Panc1 (cell line): ENCODE data around the gene TCHP.

Source experiments
- POLR2AphosphoS5 ChIP-seq: IDR thresholded peaks from 2 replicates; pipeline ENCODE4 v1.6.1; 2012; ENCODE audit warnings: mild to moderate bottlenecking, low read depth, low read length, moderate library complexity
- SIN3A ChIP-seq: IDR thresholded peaks from 2 replicates; pipeline ENCODE4 v1.6.1; 2012; ENCODE audit warnings: low read depth, mild to moderate bottlenecking, low read length, moderate library complexity, borderline replicate concordance; ENCODE audit not compliant: insufficient read depth
- TCF7L2 ChIP-seq: IDR thresholded peaks from 2 replicates; pipeline ENCODE4 v1.6.1; 2011; ENCODE audit warnings: mild to moderate bottlenecking, low read depth, low read length, inconsistent platforms
- TF ChIP-seq, protein P1 (sequence below), 2 experiments: IDR thresholded peaks; 2 replicates each; pipeline ENCODE4 v1.6.1; 2011 to 2012; ENCODE audit warnings: low read depth in 2 of 2, control low read depth in 1 of 2, low read length in 1 of 2, mild to moderate bottlenecking in 1 of 2, moderate library complexity in 1 of 2; ENCODE audit not compliant: insufficient read depth in 1 of 2
- TF ChIP-seq, protein P2 (sequence below): fragments of 450-650 bp; IDR thresholded peaks from 2 replicates; pipeline ENCODE4 v1.5.1; 2017; ENCODE audit warnings: mild to moderate bottlenecking

GRCh38 chr12:109940339-109940923 lies 40.4 kb downstream of the TCHP start:
- TF ChIP-seq, protein P1, sequence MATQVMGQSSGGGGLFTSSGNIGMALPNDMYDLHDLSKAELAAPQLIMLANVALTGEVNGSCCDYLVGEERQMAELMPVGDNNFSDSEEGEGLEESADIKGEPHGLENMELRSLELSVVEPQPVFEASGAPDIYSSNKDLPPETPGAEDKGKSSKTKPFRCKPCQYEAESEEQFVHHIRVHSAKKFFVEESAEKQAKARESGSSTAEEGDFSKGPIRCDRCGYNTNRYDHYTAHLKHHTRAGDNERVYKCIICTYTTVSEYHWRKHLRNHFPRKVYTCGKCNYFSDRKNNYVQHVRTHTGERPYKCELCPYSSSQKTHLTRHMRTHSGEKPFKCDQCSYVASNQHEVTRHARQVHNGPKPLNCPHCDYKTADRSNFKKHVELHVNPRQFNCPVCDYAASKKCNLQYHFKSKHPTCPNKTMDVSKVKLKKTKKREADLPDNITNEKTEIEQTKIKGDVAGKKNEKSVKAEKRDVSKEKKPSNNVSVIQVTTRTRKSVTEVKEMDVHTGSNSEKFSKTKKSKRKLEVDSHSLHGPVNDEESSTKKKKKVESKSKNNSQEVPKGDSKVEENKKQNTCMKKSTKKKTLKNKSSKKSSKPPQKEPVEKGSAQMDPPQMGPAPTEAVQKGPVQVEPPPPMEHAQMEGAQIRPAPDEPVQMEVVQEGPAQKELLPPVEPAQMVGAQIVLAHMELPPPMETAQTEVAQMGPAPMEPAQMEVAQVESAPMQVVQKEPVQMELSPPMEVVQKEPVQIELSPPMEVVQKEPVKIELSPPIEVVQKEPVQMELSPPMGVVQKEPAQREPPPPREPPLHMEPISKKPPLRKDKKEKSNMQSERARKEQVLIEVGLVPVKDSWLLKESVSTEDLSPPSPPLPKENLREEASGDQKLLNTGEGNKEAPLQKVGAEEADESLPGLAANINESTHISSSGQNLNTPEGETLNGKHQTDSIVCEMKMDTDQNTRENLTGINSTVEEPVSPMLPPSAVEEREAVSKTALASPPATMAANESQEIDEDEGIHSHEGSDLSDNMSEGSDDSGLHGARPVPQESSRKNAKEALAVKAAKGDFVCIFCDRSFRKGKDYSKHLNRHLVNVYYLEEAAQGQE (IDR thresholded peaks at IDR 0.05; ENCODE audit: insufficient read depth in 1 of 2, low read depth in 2 of 2, low read length in 1 of 2), result no peak
- no peak for TF ChIP-seq SIN3A
- TF ChIP-seq, protein P2, sequence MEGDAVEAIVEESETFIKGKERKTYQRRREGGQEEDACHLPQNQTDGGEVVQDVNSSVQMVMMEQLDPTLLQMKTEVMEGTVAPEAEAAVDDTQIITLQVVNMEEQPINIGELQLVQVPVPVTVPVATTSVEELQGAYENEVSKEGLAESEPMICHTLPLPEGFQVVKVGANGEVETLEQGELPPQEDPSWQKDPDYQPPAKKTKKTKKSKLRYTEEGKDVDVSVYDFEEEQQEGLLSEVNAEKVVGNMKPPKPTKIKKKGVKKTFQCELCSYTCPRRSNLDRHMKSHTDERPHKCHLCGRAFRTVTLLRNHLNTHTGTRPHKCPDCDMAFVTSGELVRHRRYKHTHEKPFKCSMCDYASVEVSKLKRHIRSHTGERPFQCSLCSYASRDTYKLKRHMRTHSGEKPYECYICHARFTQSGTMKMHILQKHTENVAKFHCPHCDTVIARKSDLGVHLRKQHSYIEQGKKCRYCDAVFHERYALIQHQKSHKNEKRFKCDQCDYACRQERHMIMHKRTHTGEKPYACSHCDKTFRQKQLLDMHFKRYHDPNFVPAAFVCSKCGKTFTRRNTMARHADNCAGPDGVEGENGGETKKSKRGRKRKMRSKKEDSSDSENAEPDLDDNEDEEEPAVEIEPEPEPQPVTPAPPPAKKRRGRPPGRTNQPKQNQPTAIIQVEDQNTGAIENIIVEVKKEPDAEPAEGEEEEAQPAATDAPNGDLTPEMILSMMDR, result no peak
- no peak for TF ChIP-seq POLR2AphosphoS5
- no peak for TF ChIP-seq TCF7L2
